Tibial nerve (tissue), 4 donors: Measurements from ENCODE around the gene MAGI2. TPM values are rescaled to one million over a fixed set of nuclear protein-coding genes. Genes with fewer than 3 reads are reported as not detected.
"Not testable (repeated sequence)": the region's sequence is repeated elsewhere in the genome, so short reads cannot be mapped to it uniquely, and the experiment has no call there.

Source experiments
- DNase-seq, 2 donors: peaks; one replicate each; pipeline ENCODE4 v3.0.0-alpha.2; 2019; ENCODE audit warnings: low spot score in 2 of 2
- H3K27ac ChIP-seq, 4 donors: fragments of 200-600 bp; sonication (generic) in 3 of 4; one replicate each; pipeline ENCODE4 v1.5.1; 2017 to 2019; ENCODE audit warnings: mild to moderate bottlenecking in 1 of 4
- H3K27me3 ChIP-seq, 2 donors: fragments of 200-600 bp; sonication (generic) in 1 of 2; one replicate each; pipeline versions ENCODE4 v1.5.1 to v1.6.0; 2017 to 2019
- H3K36me3 ChIP-seq, 3 donors: fragments of 200-600 bp; sonication (generic); one replicate each; pipeline ENCODE4 v1.5.1; 2018 to 2019
- H3K4me1 ChIP-seq, 4 donors: fragments of 200-600 bp; sonication (generic) in 3 of 4; one replicate each; pipeline ENCODE4 v1.5.1; 2017 to 2019
- H3K4me3 ChIP-seq, 4 donors: fragments of 200-600 bp; sonication (generic) in 3 of 4; one replicate each; pipeline ENCODE4 v1.5.1; 2017 to 2019; ENCODE audit warnings: mild to moderate bottlenecking in 1 of 4, moderate library complexity in 1 of 4
- H3K9me3 ChIP-seq, 4 donors: fragments of 200-600 bp; sonication (generic) in 3 of 4; one replicate each; pipeline ENCODE4 v1.5.1; 2017 to 2019
- EP300 ChIP-seq, 2 donors: sonication (generic); formaldehyde crosslinking; IDR thresholded peaks; one replicate each; pipeline ENCODE4 v1.6.1; 2017; ENCODE audit warnings: antibody characterized with exemption in 2 of 2, mild to moderate bottlenecking in 1 of 2
- POLR2A ChIP-seq, 2 donors: fragments of 450-650 bp; IDR thresholded peaks; one replicate each; pipeline ENCODE4 v1.6.1; 2017; ENCODE audit warnings: antibody characterized with exemption in 2 of 2, mild to moderate bottlenecking in 2 of 2, moderate library complexity in 2 of 2
- WGBS, 2 donors: methylation state at CpG; one replicate each; pipeline ENCODE4 v1.1.5; 2018; 5-methylcytosine and 5-hydroxymethylcytosine counted together
- total RNA-seq, 4 donors: library from RNA; depleted of rRNA; stranded (reverse); fragments of >200 nt; gene quantifications; one replicate each; pipeline ENCODE4 v1.1.0, GENCODE V29; 2016
- TF ChIP-seq, protein P1 (sequence below), 5 experiments: fragments of 200-600 bp in 3 of 5; fragments of 450-650 bp in 2 of 5; sonication (generic) in 3 of 5; IDR thresholded peaks; one replicate each; pipeline ENCODE4 v1.5.1; 2016 to 2019; ENCODE audit warnings: antibody characterized with exemption in 5 of 5, mild to moderate bottlenecking in 3 of 5, moderate library complexity in 2 of 5

Gene MAGI2
- total RNA-seq, 4 donors from 2014 or later: 33.6 to 58.2 (median 55.6) TPM

DNA sequence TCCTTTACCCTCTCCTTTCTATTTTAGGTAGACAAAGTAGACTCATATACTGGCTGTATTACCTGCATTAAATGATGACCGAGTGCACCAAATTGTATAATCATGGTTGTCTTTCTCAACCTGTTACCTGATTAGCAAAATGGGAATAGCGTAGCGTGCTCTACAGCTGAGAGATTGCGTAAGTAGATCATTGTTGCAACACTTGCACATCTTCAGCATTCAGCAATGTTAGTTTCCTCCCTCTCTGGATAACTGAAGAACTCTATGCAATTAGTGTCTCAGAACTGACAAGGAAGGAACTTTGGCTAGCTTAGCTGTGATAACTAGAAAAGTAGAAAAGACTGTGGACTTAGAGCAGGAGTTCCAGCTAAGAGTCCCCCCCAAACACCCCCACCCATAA is 867.5 kb downstream of the MAGI2 start:
- H3K36me3 ChIP-seq: no peaks in the 10 kb centered on the region
- no peaks in the 10 kb centered on the region for H3K4me1 ChIP-seq
- TF ChIP-seq POLR2A (IDR thresholded peaks at IDR 0.05) (no peak), EP300 (IDR thresholded peaks at IDR 0.05) (no peak)
- TF ChIP-seq, protein P1, sequence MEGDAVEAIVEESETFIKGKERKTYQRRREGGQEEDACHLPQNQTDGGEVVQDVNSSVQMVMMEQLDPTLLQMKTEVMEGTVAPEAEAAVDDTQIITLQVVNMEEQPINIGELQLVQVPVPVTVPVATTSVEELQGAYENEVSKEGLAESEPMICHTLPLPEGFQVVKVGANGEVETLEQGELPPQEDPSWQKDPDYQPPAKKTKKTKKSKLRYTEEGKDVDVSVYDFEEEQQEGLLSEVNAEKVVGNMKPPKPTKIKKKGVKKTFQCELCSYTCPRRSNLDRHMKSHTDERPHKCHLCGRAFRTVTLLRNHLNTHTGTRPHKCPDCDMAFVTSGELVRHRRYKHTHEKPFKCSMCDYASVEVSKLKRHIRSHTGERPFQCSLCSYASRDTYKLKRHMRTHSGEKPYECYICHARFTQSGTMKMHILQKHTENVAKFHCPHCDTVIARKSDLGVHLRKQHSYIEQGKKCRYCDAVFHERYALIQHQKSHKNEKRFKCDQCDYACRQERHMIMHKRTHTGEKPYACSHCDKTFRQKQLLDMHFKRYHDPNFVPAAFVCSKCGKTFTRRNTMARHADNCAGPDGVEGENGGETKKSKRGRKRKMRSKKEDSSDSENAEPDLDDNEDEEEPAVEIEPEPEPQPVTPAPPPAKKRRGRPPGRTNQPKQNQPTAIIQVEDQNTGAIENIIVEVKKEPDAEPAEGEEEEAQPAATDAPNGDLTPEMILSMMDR (IDR thresholded peaks at IDR 0.05): no peak
- H3K27me3 ChIP-seq: no peaks in the 10 kb centered on the region
- DNase-seq: no peak
- no peak overlapping the region for H3K27ac ChIP-seq
- no peaks in the 10 kb centered on the region for H3K9me3 ChIP-seq
- 92 to 95% methylated on average over 4 of the region's 4 CpGs for WGBS, 2 donors
- no peak overlapping the region for H3K4me3 ChIP-seq

DNA sequence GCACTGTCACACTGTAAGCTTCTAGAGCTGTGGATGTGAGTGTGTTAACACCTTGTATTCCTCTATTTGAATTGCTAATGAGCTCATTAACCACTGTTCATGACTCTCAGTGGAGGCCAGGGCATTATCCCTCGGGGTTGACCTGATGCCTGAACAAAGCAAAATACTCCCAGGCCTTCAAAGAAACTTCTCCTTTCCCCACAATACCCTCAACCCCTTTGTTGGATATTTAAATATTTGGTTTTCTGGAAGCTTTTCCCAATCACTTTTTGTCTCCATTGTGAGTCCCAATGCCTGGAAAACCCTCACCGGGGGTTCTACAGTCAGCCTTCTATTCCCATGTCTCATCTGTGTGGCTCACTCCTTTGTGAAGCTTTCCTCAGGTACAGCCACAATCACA is 874.8 kb downstream of the MAGI2 start:
- Histone ChIP-seq H3K9me3 (no peaks in the 10 kb centered on the region), H3K4me3 (no peak overlapping the region), H3K27ac (no peak overlapping the region), H3K4me1 (no peaks in the 10 kb centered on the region), H3K27me3 (no peaks in the 10 kb centered on the region), H3K36me3 (no peaks in the 10 kb centered on the region)
- 32 to 37% methylated on average over 2 of the region's 2 CpGs for WGBS, 2 donors
- DNase-seq: no peak
- TF ChIP-seq POLR2A (IDR thresholded peaks at IDR 0.05) (no peak), EP300 (IDR thresholded peaks at IDR 0.05) (no peak)
- TF ChIP-seq, protein P1 (IDR thresholded peaks at IDR 0.05): no peak

DNA sequence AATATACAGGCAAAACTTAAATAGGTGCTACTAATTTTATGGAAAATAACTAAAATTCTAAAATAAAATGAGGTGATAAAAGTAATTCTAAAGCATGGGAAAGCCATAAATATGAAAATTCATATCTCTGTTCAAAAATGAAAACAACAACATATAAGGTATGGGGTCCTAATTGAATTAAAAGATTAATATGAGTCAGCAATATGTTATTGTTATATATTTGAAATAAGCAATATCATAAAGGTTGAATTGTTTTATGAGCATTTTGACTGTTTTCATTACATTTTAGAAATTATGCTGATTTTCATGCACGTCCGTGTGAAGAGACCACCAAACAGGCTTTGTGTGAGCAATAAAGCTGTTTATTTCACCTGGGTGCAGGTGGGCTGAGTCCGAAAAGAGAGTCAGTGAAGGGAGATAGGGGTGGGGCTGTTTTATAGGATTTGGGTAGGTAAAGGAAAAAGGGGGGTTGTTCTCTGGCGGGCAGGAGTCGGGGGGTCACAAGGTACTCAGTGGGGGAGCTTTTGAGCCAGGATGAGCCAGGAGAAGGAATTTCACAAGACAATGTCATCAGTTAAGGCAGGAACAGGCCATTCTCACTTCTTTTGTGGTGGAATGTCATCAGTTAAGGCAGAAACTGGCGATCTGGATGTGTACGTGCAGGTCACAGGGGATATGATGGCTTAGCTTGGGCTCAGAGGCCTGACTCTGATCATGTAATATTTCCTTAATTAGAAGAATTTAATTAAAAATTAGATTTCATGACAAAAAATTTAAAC is 876.1 kb downstream of the MAGI2 start:
- H3K9me3 ChIP-seq, DNase-seq, H3K4me3 ChIP-seq, H3K27me3 ChIP-seq, H3K27ac ChIP-seq, H3K36me3 ChIP-seq, H3K4me1 ChIP-seq: not testable (repeated sequence)
- 79 to 84% methylated on average over 7 of the region's 7 CpGs for WGBS, 2 donors

DNA sequence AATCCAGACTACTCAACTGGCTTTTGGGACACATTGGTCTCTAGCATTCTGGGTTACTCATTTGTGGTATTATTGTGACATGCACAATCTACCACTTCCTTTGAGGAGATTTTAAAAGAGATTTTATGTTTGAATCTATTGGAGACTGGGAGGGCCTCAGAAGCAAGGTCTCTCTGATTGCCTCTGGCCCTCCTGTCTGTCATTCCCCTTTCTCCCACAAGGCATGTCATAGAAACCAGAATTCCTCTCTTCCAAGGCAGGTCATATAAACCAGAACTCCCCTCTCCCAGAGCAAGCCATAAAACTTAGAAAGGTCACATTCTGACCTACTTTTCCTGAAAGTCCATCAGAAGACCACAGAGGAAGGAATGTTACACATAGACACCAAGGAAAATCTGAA is 877.2 kb downstream of the MAGI2 start:
- H3K4me1 ChIP-seq: no peaks in the 10 kb centered on the region
- TF ChIP-seq POLR2A (IDR thresholded peaks at IDR 0.05): no peak
- TF ChIP-seq EP300 (IDR thresholded peaks at IDR 0.05): no peak
- TF ChIP-seq, protein P1 (IDR thresholded peaks at IDR 0.05): no peak
- DNase-seq: no peak
- H3K4me3 ChIP-seq: no peak overlapping the region
- no peaks in the 10 kb centered on the region for H3K27me3 ChIP-seq
- no peaks in the 10 kb centered on the region for H3K36me3 ChIP-seq
- no peak overlapping the region for H3K27ac ChIP-seq
- H3K9me3 ChIP-seq: no peaks in the 10 kb centered on the region

DNA sequence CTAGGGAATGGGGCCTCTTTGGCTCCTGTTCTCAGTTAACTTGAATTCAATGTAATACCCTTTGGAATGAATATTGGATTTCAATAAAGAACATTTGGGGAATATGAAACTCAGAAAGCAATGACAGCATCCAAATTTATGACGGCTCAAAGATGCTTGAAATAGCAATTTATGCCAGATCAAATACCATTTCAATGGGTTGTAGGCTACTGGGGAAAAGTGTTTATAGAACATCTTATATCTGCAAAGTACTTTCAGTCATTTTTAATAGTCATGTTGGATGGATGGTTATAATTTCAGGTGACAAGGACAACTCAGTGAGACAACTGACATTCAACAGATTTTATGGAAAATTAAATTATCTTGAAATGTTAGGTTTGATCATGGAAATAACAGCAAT is 882.2 kb downstream of the MAGI2 start:
- WGBS, 2 donors: 68 to 72% methylated on average over 1 of the region's 1 CpG
- H3K27me3 ChIP-seq: no peaks in the 10 kb centered on the region
- TF ChIP-seq EP300 (IDR thresholded peaks at IDR 0.05) (no peak), POLR2A (IDR thresholded peaks at IDR 0.05) (no peak)
- TF ChIP-seq, protein P1 (IDR thresholded peaks at IDR 0.05): no peak

More for the DNA sequence above, 882.2 kb downstream of the MAGI2 start:
- no peaks in the 10 kb centered on the region for H3K4me1 ChIP-seq
- no peak for DNase-seq
- no peak overlapping the region for H3K4me3 ChIP-seq
- H3K9me3 ChIP-seq: no peaks in the 10 kb centered on the region
- no peak overlapping the region for H3K27ac ChIP-seq
- no peaks in the 10 kb centered on the region for H3K36me3 ChIP-seq
